Choroid plexus epithelial cell (primary cell): ENCODE data around the gene CXCR2.

Experiments used
- DNase-seq: peaks from one replicate; pipeline ENCODE4 v3.0.0-alpha.2; 2010; ENCODE audit warnings: low read depth
- H3K4me3 ChIP-seq: 2 replicates; pipeline ENCODE4 v1.5.1; 2011; ENCODE audit warnings: low read depth, mild to moderate bottlenecking, control low read depth, low read length, moderate library complexity
- CTCF ChIP-seq: conservative IDR thresholded peaks from 2 replicates; pipeline ENCODE4 v1.5.1; 2011; ENCODE audit warnings: low read depth, mild to moderate bottlenecking, control low read depth, inconsistent platforms, low read length, moderate library complexity

Gene CXCR2

GRCh38 chr2:218152172-218152571 lies 26.3 kb downstream of the CXCR2 start:
- no peak for DNase-seq
- no peak overlapping the region for H3K4me3 ChIP-seq
- TF ChIP-seq CTCF, result no peak

DNA sequence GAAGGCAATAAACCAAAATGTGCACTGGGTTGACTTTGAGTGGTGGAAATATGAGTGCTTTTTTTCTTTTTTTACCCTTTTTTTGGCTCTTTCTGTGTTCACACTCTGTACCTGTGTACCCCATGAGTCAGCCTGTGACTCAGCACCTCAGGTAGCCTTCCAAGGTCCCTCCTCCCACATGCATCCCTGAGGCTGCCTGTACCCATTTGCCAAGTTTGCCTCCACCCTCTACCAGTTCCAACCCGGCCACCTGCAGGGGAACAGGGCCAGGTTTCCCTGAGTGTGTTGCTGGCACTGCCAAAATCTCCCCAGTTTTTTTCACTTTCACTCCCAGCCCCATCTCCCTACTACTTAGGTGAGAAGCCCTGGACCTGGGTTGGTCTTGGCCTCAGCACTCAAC lies 26.9 kb downstream of the CXCR2 start:
- TF ChIP-seq CTCF, result no peak
- no peak for DNase-seq
- H3K4me3 ChIP-seq, result no peak overlapping the region

DNA sequence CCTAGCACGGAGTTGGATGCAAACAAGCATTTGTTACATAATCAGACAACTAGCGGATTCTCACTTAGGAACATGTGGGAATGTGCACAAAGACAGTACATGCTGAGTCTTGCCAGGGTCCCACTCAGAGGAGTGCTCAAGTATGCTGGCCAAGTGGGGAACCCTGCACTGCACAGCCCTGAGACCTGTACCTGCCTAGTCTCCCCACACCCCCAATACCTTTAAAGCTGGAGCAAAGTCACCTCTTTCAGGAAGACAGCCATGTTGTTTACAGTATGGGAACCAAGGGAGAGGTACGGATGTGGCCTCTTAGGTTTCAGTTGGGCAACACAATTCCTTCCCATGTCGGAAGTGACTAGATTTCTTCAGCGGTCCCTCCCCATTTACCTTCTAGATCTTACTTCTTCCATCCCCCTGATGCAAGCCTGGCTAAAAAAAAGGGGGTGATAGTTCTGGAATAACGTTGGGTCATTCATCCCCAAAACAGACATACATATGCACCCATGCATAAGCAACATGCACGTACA lies 30.2 kb downstream of the CXCR2 start:
- no peak overlapping the region for H3K4me3 ChIP-seq
- TF ChIP-seq CTCF, result no peak
- no peak for DNase-seq

DNA sequence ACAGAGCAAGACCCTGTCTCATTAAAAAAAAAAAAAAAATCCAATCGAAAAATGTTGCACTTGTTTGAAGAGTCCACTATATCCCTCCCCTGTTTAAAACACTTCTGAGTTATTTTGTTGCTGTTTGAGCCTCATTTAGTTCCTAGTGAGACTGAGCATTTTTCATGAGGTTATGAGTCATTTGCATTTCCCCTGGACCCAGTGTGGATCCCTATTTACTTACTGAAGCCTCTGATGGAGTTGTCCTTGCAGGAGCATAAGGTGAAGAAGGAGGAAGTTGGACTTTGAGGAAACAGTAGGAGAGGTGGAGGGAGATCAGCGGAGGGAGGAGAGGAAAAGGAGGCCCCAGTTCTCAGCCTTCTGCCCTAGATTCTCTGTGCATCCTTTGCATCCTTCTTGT lies 35.8 kb downstream of the CXCR2 start:
- H3K4me3 ChIP-seq, result no peak overlapping the region
- DNase-seq, result peak; percentile 11
- no peak for TF ChIP-seq CTCF

- TF ChIP-seq CTCF, result no peak
- DNase-seq, result no peak
- H3K4me3 ChIP-seq, result no peak overlapping the region
Observed at GRCh38 chr2:218162814-218163213, 37.0 kb downstream of the CXCR2 start.

- DNase-seq, result no peak
- H3K4me3 ChIP-seq, result no peak within 1 kb of the TSS
- TF ChIP-seq CTCF, result no peak
Observed at GRCh38 chr2:218166791-218167190, 41.0 kb downstream of the CXCR2 start, which contains the start of gene CXCR1. Gene CXCR1, minus strand, starts transcription at chr2:218166962. Its CDS starts 1,751 bp downstream, at chr2:218165211.

GRCh38 chr2:218168016-218168415 lies 42.2 kb downstream of the CXCR2 start:
- DNase-seq, result no peak
- H3K4me3 ChIP-seq, result no peak overlapping the region

More at GRCh38 chr2:218168016-218168415, 42.2 kb downstream of the CXCR2 start:
- TF ChIP-seq CTCF, result no peak
